Central memory CD4-positive, alpha-beta T cell (primary cell): ENCODE measurements around the gene RGL4.

Source experiments
- DNase-seq: peaks from one replicate; pipeline ENCODE4 v3.0.0; 2022

RGL4 gene

DNA sequence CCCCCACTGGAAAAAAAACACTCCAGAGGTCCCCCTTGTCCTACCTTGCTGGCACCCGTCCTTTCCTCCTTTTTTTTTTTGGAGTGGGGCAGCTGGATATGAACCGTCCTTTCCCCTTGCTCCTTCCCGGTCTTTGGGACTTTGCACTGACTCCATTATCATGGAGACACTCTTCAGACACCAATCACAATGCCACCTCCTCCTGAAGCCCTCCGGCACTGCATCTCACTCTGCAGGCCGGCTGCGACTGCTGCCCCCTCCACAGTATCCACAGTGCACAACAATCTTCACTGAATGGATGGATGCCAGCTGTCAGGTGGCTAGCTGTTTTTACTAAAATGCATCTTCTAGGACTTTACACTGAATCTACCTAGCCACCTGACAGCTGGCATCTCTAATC lies 12.7 kb upstream of the RGL4 start:
- DNase-seq: no peak

DNA sequence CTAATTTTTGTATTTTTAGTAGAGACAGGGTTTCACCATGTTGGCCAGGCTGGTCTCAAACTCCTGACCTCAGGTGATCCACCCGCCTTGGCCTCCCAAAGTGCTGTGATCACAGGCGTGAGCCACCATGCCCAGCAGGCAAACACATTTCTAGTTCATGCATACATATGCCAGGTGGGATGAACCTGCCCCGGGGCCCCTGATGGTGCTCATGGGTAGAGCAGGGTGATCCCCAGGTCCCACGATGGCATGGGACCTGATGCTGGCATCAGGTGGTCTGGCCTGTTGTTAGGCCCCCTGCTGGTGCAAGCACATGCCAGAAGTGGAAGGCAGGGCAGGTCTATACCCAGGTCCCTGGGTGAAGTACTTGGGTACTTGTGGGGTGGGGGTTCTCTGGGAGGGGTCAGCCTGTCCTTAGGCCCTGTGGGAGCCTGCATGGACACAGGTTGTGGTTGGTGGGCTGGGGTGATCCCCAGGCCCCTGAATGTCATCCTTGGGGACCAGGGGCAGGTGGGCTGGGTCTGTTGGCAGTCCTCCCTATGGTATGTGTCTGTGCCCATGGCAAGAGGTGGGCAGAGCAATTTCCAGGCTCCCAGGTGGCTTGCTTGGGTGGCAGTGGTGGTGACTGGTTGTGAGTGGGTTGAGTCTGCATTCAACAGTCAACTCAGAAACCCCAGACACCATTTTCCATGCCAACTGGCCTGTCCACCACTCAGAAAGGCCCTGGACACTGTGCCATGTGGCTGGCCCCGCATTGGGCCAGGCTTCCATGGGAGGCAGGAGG lies 9.6 kb upstream of the RGL4 start:
- no peak for DNase-seq

DNA sequence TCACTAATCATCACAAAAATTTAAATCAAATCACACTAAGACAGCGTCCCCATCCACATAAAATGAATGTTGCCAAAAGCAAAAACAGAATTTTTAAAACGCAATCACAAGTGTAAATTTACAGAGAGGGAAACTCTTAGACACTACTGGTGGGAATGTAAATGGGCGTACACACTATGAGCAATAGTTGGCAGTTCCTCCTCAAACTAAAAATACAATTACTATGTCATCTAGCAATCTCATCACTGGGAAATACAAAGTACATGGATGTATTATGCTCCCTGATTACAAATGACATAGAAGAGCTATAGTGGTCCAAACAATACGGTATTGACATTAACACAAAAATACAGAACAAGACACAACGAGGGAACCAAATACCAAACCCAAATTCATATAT lies 8.7 kb upstream of the RGL4 start:
- no peak for DNase-seq

DNA sequence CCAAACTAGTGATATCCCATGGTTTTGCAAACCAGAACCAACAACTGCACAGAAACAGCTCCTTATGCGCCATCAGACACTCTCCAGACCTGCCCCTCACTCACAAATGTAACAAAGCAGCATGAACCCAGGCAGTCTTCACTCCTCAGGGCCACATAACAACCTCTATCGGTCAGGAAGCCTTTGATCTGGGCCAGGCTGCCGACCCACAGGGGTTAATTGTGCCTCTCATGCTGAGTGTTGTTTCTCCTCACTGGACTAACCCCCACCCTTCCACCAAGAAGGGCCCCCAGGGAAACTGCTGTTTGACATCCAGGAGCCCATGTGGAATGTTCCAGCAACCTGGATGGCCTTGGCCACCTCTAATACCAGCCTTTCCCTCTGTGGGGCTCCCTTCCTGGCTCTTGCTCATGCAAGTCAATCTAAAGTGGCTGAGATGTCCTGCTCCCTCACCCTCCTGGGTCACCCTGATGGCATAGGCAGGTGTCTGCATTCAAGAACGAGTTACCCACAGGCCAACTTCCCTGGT lies 7.9 kb upstream of the RGL4 start:
- no peak for DNase-seq

DNA sequence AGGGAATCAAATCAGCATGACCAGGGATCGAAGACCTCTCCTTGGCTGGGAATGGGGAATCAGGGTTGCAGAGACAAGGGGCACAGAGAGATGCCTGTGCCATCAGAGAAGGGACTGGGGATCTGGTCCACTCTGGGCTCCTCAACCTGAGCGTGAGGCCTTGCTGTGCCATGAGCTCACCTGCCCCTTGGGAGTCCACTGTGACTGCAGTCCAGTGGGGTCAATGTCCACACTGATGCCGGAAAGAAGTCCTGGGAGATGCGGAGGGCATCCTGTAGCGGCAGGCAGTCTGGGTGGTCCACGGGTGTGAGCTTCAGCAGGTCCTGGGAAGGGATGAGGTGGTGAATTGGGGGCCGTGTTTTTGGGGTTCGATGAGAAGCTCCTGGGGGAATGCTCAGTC lies 7.3 kb upstream of the RGL4 start:
- no peak for DNase-seq

DNA sequence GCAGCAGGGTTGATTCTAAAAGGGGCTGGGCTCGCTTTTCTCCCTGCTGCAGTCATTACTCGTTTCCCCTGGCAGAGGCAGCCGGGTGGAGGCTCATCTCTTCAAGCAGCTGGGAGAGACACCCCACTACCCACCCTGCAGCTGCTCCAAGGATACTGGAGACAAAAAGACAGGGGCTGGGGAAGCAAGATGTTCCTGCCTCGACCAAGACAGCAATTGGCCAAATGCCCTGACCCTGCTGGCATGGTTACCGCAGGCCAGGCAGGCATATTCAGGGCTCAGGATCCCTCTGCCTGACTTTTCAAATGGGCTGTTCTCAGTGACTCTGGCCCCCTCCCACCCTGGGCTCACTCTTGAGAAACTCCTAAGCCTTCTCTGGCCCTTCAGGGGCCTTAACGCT lies 6.8 kb upstream of the RGL4 start:
- DNase-seq: no peak

DNA sequence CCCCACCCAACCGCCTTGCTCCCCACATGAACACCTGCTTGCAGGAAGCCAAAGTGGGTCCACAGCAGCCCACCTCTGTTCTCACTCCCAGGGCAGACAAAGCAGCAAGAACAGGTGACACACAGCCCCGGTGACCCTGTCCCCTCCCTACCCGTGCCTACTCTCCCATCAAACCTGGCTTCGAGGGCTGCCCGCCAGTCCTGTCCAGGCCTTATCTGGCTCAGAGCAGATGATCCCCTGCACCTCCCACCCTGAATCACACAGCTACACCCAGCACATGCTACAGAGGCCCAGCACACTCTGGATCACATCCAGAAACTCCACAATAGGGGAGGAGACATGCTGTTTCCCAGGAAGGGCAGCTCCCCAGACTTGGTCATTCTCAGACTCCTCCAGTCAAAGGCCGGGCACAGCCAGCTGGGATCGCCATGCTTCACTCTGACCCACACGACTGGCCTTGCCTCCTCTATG lies 6.2 kb upstream of the RGL4 start:
- DNase-seq: no peak

DNA sequence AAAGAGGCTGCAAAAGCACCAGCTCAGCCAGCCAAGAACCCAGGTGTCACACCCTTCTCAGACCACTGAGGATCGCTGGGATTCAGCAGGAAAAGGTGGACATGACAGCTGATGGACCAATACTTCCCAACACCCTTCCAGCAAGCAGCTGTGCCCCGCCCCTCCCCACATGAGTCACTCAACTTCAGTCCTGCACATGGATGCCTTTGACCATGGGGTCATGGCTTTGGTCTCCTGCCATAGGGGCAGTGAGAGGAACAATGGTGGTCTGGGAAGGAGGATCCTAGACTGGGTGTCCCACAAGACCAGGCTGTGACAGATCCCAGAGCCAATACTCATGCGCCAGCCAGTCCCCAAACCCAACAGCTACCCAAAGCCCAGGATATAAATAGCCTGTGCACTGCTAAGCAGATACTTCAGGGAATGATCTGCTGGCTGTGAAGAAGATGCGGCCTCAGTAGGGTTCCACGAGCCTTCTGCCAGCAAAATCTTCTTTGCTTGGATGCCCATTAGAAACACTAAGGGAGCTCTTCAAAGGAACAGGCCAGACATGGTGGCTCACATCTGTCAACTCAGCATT lies 5.5 kb upstream of the RGL4 start:
- DNase-seq: no peak

DNA sequence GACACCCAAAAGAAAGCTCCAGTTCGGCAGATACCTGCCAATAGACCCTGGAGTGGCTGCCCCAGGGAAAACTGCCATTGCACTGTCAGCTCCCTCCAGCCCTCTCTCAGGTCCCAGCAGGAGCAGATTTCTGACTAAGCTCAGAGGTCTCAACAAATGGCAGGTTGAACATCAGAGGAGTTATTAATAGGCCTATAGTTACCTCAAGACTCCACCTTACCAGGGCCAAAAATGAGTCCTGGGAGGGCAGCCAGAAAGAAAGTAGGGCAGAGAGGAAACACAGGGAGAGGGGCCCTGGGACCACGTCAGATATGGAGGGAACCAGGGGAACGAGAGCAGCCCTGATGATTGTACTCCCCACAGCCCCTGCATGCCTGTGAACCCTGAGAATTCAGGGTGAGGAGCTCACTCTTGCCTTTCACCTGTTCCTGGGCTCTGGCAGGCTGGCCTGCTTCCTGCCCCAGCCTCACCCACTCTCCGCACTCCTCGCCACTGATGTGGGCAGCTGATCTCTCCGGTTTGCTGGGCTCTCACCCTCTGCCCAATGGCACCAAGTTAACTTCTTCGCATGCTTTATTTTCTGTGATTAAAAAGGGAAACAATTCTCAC lies 4.3 kb upstream of the RGL4 start:
- DNase-seq: no peak

DNA sequence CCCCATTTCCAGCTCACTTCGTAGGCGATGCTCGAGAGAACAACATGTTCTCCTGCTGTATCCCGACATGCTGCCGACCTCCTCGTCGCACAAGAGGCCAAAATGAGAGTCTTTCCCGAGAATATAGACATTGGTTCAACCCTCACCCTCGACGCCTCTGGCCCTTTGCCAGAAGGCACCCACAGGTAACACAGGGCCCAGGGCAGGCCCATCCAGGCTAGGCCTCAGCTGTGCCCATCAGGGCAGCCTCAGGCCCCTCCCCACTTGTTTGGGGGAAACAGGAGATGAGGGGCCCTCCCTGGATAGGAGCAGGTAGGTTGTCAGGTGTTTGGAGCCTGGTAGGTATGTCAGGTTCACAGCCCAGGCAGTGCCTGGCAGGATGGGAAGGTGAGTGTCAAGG lies 2.7 kb upstream of the RGL4 start:
- DNase-seq: no peak

DNA sequence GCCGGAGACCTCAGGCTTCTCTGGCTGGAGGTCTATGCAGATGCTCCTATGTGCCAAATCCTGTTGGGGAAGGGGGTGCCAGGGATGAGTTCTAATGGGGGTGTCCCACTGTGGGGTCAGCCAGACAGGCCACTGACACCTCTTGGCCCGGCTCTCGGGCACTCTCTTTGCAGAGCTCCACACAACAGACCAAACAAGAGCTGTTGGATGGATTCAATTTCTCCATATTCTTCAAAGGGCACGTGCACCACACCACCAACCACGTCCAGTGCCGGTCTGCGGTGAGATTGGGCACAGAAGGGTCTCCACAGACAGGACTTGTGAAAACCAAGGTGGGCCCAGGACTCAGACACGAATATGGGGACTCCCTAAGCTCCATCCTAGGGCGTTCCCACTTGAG lies 2.2 kb upstream of the RGL4 start:
- DNase-seq: no peak

DNA sequence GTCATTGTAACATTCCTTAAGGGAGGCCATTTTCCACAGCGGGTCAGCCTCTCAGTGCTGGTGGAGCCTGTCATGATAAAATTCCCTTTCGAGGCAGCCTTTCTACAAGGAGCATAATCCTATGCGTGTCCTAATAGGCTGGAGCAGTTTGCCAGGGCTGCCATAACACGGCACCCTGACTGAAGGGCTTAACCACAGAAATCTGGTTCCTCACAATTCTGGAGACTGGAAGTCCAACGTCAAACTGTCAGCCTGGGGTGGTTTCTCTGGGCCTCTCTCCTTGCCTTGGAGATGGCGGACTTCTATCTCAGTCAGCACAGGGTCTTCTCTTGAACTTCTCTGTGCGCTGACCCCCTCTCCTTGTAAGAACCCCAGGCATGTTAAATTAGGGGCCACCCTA lies 1.4 kb upstream of the RGL4 start:
- no peak for DNase-seq

DNA sequence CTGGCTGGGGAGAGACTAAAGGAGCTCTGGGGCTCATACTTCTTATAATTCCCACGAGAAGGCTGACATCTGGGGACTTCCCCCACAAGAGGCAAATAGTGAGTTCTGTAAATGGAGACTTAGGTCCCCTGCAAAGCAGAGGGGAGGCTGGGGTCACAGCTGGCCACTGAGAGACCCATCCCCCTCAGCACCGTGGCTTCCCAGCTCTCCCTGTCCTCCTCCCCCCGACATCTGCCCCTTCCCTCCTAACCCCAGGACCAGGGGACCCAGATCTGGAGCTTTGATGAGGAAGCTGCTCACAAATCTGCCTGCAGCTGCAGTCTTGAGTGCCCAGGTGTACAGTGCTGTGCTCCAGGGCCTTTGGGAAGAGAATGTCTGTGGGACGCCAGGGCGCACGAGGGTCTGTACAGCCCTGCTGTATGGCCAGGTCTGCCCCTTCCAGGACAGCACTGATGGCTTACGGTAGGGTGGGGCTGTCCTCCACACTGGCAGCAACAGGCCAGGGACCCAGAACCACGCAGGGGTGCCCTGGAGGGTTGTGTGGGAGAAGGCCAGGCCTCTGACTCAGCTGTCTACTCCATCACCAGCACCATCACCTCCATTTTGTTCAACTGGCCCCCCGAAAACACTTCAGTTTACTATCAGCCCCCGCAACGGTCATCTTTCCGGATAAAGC lies 1.1 kb downstream of the RGL4 start:
- no peak for DNase-seq

DNA sequence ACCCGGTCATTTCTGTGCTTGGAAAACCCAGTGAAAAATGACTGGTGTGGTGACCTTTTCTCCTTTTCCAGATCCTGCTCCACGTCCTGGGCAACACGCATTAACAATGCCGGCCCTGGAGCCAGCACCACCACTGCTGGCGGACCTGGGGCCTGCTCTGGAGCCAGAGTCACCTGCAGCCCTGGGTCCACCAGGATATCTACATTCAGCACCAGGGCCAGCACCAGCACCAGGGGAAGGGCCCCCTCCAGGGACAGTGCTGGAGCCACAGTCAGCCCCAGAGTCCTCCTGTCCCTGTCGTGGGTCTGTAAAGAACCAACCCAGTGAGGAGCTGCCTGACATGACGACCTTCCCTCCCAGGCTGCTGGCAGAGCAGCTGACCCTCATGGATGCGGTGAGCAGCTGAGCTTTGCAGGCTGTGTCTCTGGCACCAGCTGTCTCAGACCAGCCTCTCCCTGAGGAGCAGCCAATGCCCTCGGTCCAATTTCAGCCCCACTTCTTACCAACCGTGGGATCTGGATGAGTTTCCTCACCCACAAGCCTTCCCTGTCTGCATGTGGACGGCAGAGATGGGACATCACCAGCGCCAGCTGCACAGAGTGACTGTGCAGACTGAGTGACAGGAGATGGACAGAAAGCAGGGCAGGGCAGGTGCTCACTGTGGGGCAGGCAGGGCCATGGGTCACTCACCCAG lies 1.9 kb downstream of the RGL4 start:
- no peak for DNase-seq

DNA sequence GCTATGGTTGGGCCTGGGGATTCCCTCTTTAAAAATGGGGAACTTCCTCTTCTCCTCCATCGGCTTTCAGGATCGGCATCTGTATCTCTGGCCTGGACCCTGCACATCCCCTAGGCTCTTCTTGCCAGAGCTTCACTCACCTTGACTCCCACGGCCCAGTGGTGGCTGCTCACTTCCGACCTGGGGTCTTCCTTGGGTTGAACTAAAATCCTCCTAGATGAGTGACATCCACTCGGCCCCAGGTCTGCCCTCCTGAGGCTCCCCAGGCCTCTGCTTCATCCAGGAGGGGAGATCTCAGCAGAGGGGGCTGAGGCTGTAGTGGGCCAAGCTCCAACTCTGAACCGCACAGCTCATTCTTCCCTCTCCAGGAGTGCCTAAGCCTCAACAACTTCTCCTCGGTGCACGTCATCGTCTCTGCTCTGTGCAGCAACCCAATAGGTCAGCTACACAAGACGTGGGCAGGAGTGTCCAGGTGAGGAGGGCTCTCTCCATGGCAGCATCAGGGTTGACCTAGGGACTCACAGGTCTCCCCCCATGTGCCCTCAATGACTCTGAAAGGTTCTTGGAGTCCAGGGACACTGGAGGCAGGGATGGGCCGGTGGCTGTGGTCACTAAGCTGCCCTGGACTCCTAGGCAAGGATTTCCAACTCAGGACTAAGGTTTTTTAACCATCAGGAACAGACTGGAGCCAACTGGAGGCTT lies 3.3 kb downstream of the RGL4 start:
- DNase-seq: no peak

DNA sequence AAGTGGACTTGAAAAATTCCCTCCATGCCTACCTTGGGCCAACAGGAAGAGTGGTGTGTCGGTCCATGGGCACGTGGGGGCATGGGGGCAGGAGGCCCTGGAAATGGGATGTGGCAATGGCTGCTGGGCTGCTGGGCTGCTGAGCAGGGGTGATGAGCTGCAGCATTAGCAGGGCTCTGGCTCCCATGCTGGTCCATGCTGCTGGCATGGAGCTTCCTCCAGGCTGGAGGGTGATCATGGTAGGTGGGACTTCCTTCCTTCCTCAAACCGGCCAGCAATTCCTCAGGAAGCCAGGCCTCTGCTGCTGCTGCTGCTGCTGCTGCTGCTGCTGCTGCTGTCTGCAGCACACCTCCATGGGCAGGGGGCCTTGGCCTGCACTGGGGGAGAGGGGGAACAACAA lies 4.3 kb downstream of the RGL4 start:
- no peak for DNase-seq

DNA sequence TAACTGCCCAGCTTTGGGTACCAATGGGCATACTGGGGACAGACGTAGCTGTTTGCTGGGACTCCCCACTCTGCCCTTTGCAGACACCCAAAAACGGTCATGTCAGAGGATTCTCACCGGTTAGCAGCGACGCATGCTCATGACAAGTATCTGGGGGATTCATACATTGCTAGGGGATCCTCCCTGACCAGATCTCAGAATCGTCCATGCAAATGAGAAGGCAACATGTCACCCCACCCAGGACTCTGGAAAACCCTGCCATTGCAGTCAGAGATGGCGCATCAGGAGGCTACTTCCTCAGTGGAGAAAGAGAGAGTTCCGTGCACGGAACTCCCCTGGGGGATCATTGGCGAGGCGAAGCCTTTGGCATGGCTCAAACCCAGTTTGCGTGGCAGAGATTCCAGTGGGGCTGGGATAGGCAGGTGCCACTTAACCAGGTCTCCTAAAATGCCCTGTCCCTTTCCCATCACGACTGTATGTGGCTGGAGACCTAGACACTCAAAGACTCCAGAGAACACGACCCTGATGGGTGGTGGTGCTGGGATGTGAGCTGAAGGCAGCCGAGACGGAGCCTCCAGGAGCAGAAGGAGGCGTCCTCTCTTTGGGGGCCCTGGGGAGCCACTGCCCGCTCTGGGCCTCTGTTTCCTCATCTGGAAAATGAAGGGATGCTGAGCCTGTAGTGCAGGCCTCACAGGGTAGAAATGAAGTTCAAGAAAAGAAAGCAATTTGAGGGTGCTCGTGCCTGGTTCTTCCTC lies 4.9 kb downstream of the RGL4 start:
- DNase-seq: no peak

DNA sequence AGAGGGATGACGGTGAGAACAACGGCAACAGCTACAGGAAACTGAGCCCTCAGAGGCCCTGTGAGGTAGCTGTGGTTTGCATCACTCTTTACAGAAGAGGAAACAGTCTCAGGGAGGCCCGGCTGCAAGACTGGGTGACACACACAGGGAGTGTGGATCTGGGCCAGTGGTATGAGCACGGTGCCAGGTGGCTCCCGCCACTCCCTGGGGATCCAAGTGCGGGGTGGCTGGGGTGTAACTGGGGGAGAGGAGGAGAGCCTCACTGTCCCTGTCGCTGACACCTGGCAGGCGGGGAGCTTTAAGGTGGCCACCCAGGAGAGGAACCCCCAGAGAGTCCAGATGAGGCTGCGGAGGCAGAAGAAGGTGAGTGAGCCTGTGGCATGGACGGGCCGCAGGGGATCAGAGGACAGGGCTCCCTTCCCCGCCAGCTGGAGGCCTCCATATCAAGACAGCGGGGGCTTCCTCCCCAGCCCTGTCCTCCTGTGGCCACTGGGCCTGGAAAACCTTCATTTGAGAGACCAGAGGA lies 5.6 kb downstream of the RGL4 start:
- DNase-seq: peak; percentile 86

DNA sequence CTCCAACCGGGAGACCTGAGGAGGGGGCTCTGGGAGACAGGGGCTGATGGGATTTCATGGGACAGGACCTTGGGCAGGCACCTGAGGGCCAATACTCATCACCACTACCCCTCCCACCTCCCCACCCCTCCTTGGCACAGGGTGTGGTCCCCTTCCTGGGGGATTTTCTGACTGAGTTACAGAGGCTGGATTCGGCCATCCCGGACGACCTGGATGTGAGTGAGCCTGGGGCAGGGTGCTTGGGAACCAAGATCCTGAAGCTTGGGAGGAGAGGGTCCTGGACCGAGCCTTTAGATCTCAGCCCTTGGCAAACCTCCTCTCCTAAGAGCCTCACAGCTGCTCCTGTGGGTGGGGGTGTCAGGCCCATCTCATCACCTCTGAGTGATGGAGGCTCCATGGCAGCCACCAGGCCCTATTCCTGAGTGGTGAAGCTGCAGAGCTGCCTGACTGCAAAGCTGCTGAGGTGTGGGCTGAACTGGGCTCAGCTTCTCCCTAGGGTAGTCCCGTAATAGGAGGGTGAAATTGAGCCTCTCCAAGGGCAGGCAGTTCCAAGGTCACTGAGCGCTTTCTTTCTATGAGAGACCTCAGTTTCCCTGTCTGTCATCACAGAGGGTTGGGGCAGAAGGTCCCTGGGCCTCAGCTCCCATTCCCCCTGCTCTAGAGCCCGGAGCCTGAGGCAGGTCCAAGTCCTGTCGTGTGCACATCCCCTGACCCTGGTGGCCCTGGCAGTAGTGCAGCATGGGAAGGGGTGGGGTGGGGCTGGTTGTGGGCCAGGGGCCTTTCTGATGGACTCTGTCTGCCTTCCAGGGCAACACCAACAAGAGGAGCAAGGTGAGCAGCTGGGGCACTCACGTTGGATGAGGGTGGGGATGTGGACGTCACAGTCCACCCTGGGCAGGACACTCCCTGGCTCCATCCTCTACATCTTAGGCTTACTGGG lies 6.5 kb downstream of the RGL4 start:
- no peak for DNase-seq

DNA sequence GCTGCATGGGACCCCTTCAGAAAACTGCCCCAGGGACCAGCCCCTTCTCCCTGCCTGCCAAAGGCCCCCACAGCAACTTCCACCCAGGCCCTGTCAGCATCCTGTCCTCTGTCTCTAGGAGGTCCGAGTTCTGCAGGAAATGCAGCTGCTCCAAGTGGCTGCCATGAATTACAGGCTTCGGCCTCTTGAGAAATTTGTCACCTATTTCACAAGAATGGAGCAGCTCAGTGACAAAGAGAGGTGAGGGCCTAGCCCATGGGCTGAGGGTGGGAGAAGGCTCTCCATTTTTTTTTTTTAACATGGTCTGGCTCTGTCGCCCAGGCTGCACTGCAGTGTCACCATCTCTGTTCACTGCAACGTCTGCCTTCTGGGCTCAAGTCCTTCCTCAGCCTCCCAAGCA lies 7.3 kb downstream of the RGL4 start:
- DNase-seq: no peak
